CD4-positive, alpha-beta T cell treated with Interleukin-17A for 1 hour (primary cell): ENCODE measurements around the gene VAPA.

Source experiments
- DNase-seq: peaks from one replicate; pipeline ENCODE4 v3.0.0-alpha.2; 2020

VAPA gene

GRCh38 chr18:10008006-10008647 lies 94.3 kb downstream of the VAPA start:
- DNase-seq: no peak
